ENCODE data around the gene ARHGAP21.
A peak's percentile ranks its signal among the peaks of the same experiment; 100 is the strongest.
"Not testable (repeated sequence)": the region's sequence is repeated elsewhere in the genome, so short reads cannot be mapped to it uniquely, and the experiment has no call there.

Gene ARHGAP21

GRCh38 chr10:24621035-24621795 lies 102.5 kb downstream of the ARHGAP21 start:
- not testable (repeated sequence) for DNase-seq

GRCh38 chr10:24619994-24620310 lies 103.7 kb downstream of the ARHGAP21 start:
- not testable (repeated sequence) for DNase-seq

- not testable (repeated sequence) for DNase-seq
Observed at GRCh38 chr10:24619291-24619993, 104.2 kb downstream of the ARHGAP21 start.

GRCh38 chr10:24618401-24618800 lies 105.3 kb downstream of the ARHGAP21 start:
- no peak for DNase-seq

GRCh38 chr10:24617771-24618396 lies 105.8 kb downstream of the ARHGAP21 start:
- DNase-seq = peak; percentile 22

GRCh38 chr10:24616536-24616935 lies 107.2 kb downstream of the ARHGAP21 start:
- DNase-seq = no peak

- no peak for DNase-seq
Observed at GRCh38 chr10:24606021-24606420, 117.7 kb downstream of the ARHGAP21 start.

GRCh38 chr10:24605141-24605540 lies 118.5 kb downstream of the ARHGAP21 start:
- DNase-seq = no peak

- no peak for DNase-seq
Observed at GRCh38 chr10:24603333-24603732, 120.4 kb downstream of the ARHGAP21 start.

GRCh38 chr10:24597961-24598360 lies 125.7 kb downstream of the ARHGAP21 start:
- no peak for DNase-seq

- DNase-seq = no peak
Observed at GRCh38 chr10:24597426-24597825, 126.3 kb downstream of the ARHGAP21 start.

- no peak for DNase-seq
Observed at GRCh38 chr10:24596217-24596930, 127.3 kb downstream of the ARHGAP21 start.

GRCh38 chr10:24590697-24591457 lies 132.8 kb downstream of the ARHGAP21 start:
- DNase-seq = no peak

GRCh38 chr10:24589265-24589664 lies 134.4 kb downstream of the ARHGAP21 start:
- no peak for DNase-seq

GRCh38 chr10:24579906-24580305 lies 143.8 kb downstream of the ARHGAP21 start:
- DNase-seq = no peak

- no peak for DNase-seq
Observed at GRCh38 chr10:24579448-24579847, 144.2 kb downstream of the ARHGAP21 start.

GRCh38 chr10:24575481-24576002 lies 148.1 kb downstream of the ARHGAP21 start:
- no peak for DNase-seq

- no peak for DNase-seq
Observed at GRCh38 chr10:24574578-24575155, 149.0 kb downstream of the ARHGAP21 start.

- no peak for DNase-seq
Observed at GRCh38 chr10:24574161-24574560, 149.5 kb downstream of the ARHGAP21 start.

- DNase-seq = no peak
Observed at GRCh38 chr10:24571870-24572450, 151.7 kb downstream of the ARHGAP21 start.

GRCh38 chr10:24570658-24571426 lies 152.8 kb downstream of the ARHGAP21 start:
- no peak for DNase-seq
